WTC11 (cell line): ENCODE data around the gene CAMK2D. TPM values are rescaled to one million over a fixed set of nuclear protein-coding genes. Genes with fewer than 3 reads are reported as not detected.

Source experiments
- ATAC-seq: fragments of 200-7000 bp; cut with Tn5 transposase; 2 replicates; pipeline ENCODE4 v1.10.0; 2021; ENCODE audit warnings: mild to moderate bottlenecking, moderate library complexity
- CTCF ChIA-PET: fragments of 300-600 bp; sonication (Branson Sonifier 250); formaldehyde crosslinking; loops from one replicate; lab custom pipeline; 2021; ENCODE audit warnings: antibody characterized with exemption; lab: Charles Lee
- POLR2A ChIA-PET: fragments of 350-600 bp; sonication (Branson Sonifier 250); formaldehyde crosslinking; loops from one replicate; lab custom pipeline; 2021; ENCODE audit warnings: antibody characterized with exemption; lab: Charles Lee
- DNase-seq: peaks from one replicate; pipeline ENCODE4 v3.0.0; 2021; ENCODE audit warnings: low spot score
- H3K27ac Mint-ChIP-seq: 2 replicates; pipeline ENCODE4 v1.8.0; 2021; ENCODE audit warnings: mixed read lengths
- H3K27me3 Mint-ChIP-seq: 2 replicates; pipeline ENCODE4 v1.8.0; 2021; ENCODE audit warnings: low read depth, mild to moderate bottlenecking, moderate library complexity, mixed read lengths
- H3K36me3 Mint-ChIP-seq: 2 replicates; pipeline ENCODE4 v1.8.0; 2021; ENCODE audit warnings: mixed read lengths
- H3K4me1 Mint-ChIP-seq: 2 replicates; pipeline ENCODE4 v1.8.0; 2022; ENCODE audit warnings: mixed read lengths
- H3K4me3 Mint-ChIP-seq: 2 replicates; pipeline ENCODE4 v1.8.0; 2021; ENCODE audit warnings: mild to moderate bottlenecking, moderate library complexity, mixed read lengths
- H3K9me3 Mint-ChIP-seq: 2 replicates; pipeline ENCODE4 v1.8.0; 2021; ENCODE audit warnings: mixed read lengths
- AFF4 ChIP-seq: sonication (generic); formaldehyde crosslinking; IDR thresholded peaks from 2 replicates; pipeline ENCODE4 v1.8.1; 2023; ENCODE audit warnings: mild to moderate bottlenecking, missing genetic modification reagents, borderline replicate concordance
- ERG ChIP-seq: fragments of 250-450 bp; sonication (Bioruptor Pico); IDR thresholded peaks from 2 replicates; pipeline ENCODE4 v1.8.0; 2021; ENCODE audit warnings: mild to moderate bottlenecking
- HMGA2 ChIP-seq: fragments of 250-450 bp; sonication (Bioruptor Pico); IDR thresholded peaks from 2 replicates; pipeline ENCODE4 v1.4.0; 2021; ENCODE audit warnings: mild to moderate bottlenecking, moderate library complexity
- NR3C1 ChIP-seq: sonication (generic); formaldehyde crosslinking; conservative IDR thresholded peaks from 2 replicates; pipeline ENCODE4 v1.8.1; 2023; ENCODE audit warnings: low read depth, mild to moderate bottlenecking, missing genetic modification reagents
- ZNF423 ChIP-seq: fragments of 250-450 bp; sonication (Bioruptor Pico); IDR thresholded peaks from 2 replicates; pipeline ENCODE4 v2.1.2; 2022; ENCODE audit warnings: mild to moderate bottlenecking, moderate library complexity
- total RNA-seq: library from RNA; stranded (reverse); gene quantifications from 3 replicates; pipeline ENCODE4 v1.2.3, GENCODE V29; 2021
- TF ChIP-seq, protein P1 (sequence below): sonication (generic); formaldehyde crosslinking; IDR thresholded peaks from 2 replicates; pipeline ENCODE4 v1.8.0; 2022; ENCODE audit warnings: mild to moderate bottlenecking, missing genetic modification reagents
- TF ChIP-seq, protein P2 (sequence below): fragments of 250-450 bp; sonication (Bioruptor Pico); IDR thresholded peaks from 2 replicates; pipeline ENCODE4 v1.9.0; 2021; ENCODE audit warnings: moderate library complexity, mild to moderate bottlenecking, inconsistent platforms, borderline replicate concordance
- TF ChIP-seq, protein P3 (sequence below): fragments of 250-450 bp; sonication (Bioruptor Pico); IDR thresholded peaks from 2 replicates; pipeline ENCODE4 v2.1.2; 2022; ENCODE audit warnings: mild to moderate bottlenecking, moderate library complexity
- TF ChIP-seq, protein P4 (sequence below): fragments of 250-450 bp; sonication (Bioruptor Pico); IDR thresholded peaks from 2 replicates; pipeline ENCODE4 v1.9.0; 2021; ENCODE audit warnings: mild to moderate bottlenecking
- TF ChIP-seq, protein P5 (sequence below): sonication (generic); formaldehyde crosslinking; IDR thresholded peaks from 2 replicates; pipeline ENCODE4 v1.8.0; 2022; ENCODE audit warnings: missing genetic modification reagents
- TF ChIP-seq, protein P6 (sequence below): sonication (generic); formaldehyde crosslinking; IDR thresholded peaks from 2 replicates; pipeline ENCODE4 v1.8.1; 2023; ENCODE audit warnings: mild to moderate bottlenecking, missing genetic modification reagents

CAMK2D gene
- total RNA-seq, 1 experiment from 2014 or later: 16.5 TPM

DNA sequence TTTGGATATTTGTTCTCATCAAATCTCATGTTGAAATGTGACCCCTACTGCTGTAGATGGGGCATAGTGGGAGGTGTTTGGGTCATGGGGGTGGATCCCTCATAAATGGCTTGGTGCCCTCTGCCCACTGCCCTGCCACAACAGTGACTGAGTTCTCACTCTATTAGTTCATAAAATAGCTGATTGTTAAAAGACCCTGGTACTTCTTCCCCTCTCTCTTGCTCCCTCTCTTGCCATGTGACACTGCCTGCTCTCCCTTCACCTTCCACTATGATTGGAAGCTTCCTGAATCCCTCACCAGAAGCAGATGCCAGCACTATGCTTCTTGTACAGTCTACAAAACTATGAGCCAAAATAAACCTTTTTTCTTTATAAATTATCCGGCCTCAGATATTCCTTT lies 182.2 kb downstream of the CAMK2D start:
- no peaks in the 10 kb centered on the region for H3K27me3 Mint-ChIP-seq
- ATAC-seq: no peak
- no peaks in the 10 kb centered on the region for H3K9me3 Mint-ChIP-seq
- ChIA-PET CTCF (interaction anchor here (1.5 kb wide), 1 partner anchor 32 kb away, joined by 4 read pairs; no protein-coding TSS in a partner anchor), POLR2A (no interaction called here)
- TF ChIP-seq ERG (CRISPR knock-in tag): no peak
- H3K4me1 Mint-ChIP-seq: peaks cover 44% of the 10 kb centered on the region
- no peak for DNase-seq
- no peak overlapping the region for H3K4me3 Mint-ChIP-seq
- no peak overlapping the region for H3K27ac Mint-ChIP-seq
- no peaks in the 10 kb centered on the region for H3K36me3 Mint-ChIP-seq

DNA sequence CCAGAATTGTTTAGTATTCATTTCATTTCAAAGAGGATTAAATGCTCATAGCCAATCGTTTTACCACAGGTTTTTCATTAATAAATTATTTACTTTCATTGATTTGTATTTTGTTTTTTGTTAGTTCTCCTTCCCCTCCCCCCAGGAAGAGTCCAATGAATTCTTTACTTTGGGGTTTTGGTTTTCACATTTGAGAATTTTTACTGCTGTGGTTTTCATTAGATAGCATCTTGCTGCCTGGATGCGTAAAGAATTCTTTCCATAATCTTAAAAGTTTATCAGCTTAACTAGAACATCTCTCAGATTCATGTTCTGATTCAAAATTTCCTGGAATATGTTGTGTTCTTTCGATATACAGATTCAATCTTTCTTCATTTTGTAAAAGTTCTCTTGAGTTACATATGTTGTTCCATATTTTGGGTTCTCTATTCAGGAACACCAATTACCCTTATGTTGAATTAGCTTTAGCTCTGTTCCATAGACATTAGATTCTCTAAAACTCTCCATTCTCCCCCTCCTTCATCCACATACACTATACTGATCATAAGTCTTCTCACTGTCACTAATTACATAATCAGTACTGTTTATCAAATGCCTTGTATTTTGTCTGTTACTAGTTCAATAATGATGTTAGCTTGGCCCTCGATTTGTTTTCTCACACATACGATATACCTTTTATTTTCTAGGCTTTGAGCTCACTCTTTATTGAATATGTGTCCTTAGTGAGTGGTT lies 184.4 kb downstream of the CAMK2D start:
- peaks cover 8% of the 10 kb centered on the region for H3K9me3 Mint-ChIP-seq
- no peak for DNase-seq
- CTCF ChIA-PET: interaction anchor here (1.0 to 1.4 kb wide), 2 partner anchors 17 to 29 kb away, joined by 4 read pairs; no protein-coding TSS in a partner anchor

GRCh38 chr4:113575401-113575800 lies 186.1 kb downstream of the CAMK2D start:
- Mint-ChIP-seq H3K36me3 (0 out of 2 replicates have a peak, but pooled peaks cover 3% of the 10 kb centered on the region), H3K9me3 (peaks cover 11% of the 10 kb centered on the region), H3K27ac (no peak overlapping the region), H3K4me1 (peaks cover 38% of the 10 kb centered on the region), H3K4me3 (no peak overlapping the region), H3K27me3 (no peaks in the 10 kb centered on the region)
- POLR2A ChIA-PET: no interaction called here
- CTCF ChIA-PET: interaction anchor here (0.8 to 1.7 kb wide), 3 partner anchors 16 to 81 kb away, joined by 3 to 7 read pairs (median 3); no protein-coding TSS in a partner anchor
- DNase-seq: no peak
- ATAC-seq: no peak
- TF ChIP-seq, protein P1, sequence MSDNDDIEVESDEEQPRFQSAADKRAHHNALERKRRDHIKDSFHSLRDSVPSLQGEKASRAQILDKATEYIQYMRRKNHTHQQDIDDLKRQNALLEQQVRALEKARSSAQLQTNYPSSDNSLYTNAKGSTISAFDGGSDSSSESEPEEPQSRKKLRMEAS (CRISPR knock-in tag): no peak
- TF ChIP-seq AFF4: no peak
- TF ChIP-seq, protein P2, sequence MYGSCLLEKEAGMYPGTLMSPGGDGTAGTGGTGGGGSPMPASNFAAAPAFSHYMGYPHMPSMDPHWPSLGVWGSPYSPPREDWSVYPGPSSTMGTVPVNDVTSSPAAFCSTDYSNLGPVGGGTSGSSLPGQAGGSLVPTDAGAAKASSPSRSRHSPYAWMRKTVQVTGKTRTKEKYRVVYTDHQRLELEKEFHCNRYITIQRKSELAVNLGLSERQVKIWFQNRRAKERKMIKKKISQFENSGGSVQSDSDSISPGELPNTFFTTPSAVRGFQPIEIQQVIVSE (CRISPR knock-in tag): no peak
- TF ChIP-seq ZNF423 (CRISPR knock-in tag): no peak
- TF ChIP-seq, protein P3, sequence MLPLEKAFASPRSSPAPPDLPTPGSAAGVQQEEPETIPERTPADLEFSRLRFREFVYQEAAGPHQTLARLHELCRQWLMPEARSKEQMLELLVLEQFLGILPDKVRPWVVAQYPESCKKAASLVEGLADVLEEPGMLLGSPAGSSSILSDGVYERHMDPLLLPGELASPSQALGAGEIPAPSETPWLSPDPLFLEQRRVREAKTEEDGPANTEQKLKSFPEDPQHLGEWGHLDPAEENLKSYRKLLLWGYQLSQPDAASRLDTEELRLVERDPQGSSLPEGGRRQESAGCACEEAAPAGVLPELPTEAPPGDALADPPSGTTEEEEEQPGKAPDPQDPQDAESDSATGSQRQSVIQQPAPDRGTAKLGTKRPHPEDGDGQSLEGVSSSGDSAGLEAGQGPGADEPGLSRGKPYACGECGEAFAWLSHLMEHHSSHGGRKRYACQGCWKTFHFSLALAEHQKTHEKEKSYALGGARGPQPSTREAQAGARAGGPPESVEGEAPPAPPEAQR (CRISPR knock-in tag): no peak
- TF ChIP-seq, protein P4, sequence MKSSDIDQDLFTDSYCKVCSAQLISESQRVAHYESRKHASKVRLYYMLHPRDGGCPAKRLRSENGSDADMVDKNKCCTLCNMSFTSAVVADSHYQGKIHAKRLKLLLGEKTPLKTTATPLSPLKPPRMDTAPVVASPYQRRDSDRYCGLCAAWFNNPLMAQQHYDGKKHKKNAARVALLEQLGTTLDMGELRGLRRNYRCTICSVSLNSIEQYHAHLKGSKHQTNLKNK (CRISPR knock-in tag): no peak
- no peak for TF ChIP-seq HMGA2
- TF ChIP-seq NR3C1 (CRISPR knock-in tag): no peak
- TF ChIP-seq, protein P5, sequence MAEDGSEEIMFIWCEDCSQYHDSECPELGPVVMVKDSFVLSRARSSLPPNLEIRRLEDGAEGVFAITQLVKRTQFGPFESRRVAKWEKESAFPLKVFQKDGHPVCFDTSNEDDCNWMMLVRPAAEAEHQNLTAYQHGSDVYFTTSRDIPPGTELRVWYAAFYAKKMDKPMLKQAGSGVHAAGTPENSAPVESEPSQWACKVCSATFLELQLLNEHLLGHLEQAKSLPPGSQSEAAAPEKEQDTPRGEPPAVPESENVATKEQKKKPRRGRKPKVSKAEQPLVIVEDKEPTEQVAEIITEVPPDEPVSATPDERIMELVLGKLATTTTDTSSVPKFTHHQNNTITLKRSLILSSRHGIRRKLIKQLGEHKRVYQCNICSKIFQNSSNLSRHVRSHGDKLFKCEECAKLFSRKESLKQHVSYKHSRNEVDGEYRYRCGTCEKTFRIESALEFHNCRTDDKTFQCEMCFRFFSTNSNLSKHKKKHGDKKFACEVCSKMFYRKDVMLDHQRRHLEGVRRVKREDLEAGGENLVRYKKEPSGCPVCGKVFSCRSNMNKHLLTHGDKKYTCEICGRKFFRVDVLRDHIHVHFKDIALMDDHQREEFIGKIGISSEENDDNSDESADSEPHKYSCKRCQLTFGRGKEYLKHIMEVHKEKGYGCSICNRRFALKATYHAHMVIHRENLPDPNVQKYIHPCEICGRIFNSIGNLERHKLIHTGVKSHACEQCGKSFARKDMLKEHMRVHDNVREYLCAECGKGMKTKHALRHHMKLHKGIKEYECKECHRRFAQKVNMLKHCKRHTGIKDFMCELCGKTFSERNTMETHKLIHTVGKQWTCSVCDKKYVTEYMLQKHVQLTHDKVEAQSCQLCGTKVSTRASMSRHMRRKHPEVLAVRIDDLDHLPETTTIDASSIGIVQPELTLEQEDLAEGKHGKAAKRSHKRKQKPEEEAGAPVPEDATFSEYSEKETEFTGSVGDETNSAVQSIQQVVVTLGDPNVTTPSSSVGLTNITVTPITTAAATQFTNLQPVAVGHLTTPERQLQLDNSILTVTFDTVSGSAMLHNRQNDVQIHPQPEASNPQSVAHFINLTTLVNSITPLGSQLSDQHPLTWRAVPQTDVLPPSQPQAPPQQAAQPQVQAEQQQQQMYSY (CRISPR knock-in tag): no peak
- TF ChIP-seq, protein P6, sequence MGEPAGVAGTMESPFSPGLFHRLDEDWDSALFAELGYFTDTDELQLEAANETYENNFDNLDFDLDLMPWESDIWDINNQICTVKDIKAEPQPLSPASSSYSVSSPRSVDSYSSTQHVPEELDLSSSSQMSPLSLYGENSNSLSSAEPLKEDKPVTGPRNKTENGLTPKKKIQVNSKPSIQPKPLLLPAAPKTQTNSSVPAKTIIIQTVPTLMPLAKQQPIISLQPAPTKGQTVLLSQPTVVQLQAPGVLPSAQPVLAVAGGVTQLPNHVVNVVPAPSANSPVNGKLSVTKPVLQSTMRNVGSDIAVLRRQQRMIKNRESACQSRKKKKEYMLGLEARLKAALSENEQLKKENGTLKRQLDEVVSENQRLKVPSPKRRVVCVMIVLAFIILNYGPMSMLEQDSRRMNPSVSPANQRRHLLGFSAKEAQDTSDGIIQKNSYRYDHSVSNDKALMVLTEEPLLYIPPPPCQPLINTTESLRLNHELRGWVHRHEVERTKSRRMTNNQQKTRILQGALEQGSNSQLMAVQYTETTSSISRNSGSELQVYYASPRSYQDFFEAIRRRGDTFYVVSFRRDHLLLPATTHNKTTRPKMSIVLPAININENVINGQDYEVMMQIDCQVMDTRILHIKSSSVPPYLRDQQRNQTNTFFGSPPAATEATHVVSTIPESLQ (CRISPR knock-in tag): no peak

More for the DNA sequence above, 184.4 kb downstream of the CAMK2D start:
- Mint-ChIP-seq H3K36me3 (0 out of 2 replicates have a peak, but pooled peaks cover 3% of the 10 kb centered on the region), H3K4me1 (peaks cover 36% of the 10 kb centered on the region), H3K4me3 (no peak overlapping the region), H3K27me3 (no peaks in the 10 kb centered on the region), H3K27ac (no peak overlapping the region; the same call in 1 of the 2 replicates)
- TF ChIP-seq, protein P1 (CRISPR knock-in tag): no peak
- TF ChIP-seq, protein P2 (CRISPR knock-in tag): no peak
- ATAC-seq: no peak
- POLR2A ChIA-PET: no interaction called here
